Body of pancreas (tissue), 4 donors: ENCODE results near the gene SETMAR. TPM values are rescaled to one million over a fixed set of nuclear protein-coding genes. Genes with fewer than 3 reads are reported as not detected.

ENCODE experiments used
- ATAC-seq: fragments of 150-250 bp; one replicate; pipeline ENCODE4 v1.9.1; 2016
- DNase-seq, 4 donors: peaks; one replicate each; pipeline ENCODE4 v3.0.0-alpha.2; 2019
- H3K27ac ChIP-seq, 4 donors: fragments of 200-600 bp; sonication (generic); 1 replicate in 3 of 4; 2 replicates in 1 of 4; pipeline versions ENCODE4 v1.5.1 to v1.6.1; 2016 to 2019; ENCODE audit warnings: mild to moderate bottlenecking in 1 of 4, mixed read lengths in 1 of 4, moderate library complexity in 1 of 4
- H3K27me3 ChIP-seq, 2 donors: fragments of 200-600 bp; sonication (generic); one replicate each; pipeline ENCODE4 v1.6.0; 2016; ENCODE audit warnings: mild to moderate bottlenecking in 1 of 2
- H3K36me3 ChIP-seq, 2 donors: fragments of 200-600 bp; sonication (generic); replicated peaks in 1 of 2; 2 replicates each; pipeline ENCODE4 v1.5.1; 2016; ENCODE audit warnings: low read depth in 2 of 2; ENCODE audit not compliant: insufficient read depth in 1 of 2
- H3K4me1 ChIP-seq: fragments of 200-600 bp; sonication (generic); one replicate; pipeline ENCODE4 v1.6.0; 2016
- H3K4me3 ChIP-seq, 2 donors: fragments of 200-600 bp; sonication (generic); 1 replicate in 1 of 2; 2 replicates in 1 of 2; pipeline ENCODE4 v1.5.1; 2016 to 2019
- H3K9me3 ChIP-seq, 3 donors: fragments of 200-600 bp; sonication (generic); 1 replicate in 2 of 3; 2 replicates in 1 of 3; pipeline ENCODE4 v1.5.1; 2016
- POLR2A ChIP-seq, 3 donors: fragments of 450-650 bp; IDR thresholded peaks; one replicate each; pipeline ENCODE4 v1.6.1; 2016; ENCODE audit warnings: antibody characterized with exemption in 3 of 3, mild to moderate bottlenecking in 2 of 3
- WGBS, 2 donors: methylation state at CpG; one replicate each; pipeline ENCODE4 v1.1.5; 2017; 5-methylcytosine and 5-hydroxymethylcytosine counted together
- intact Hi-C: fragments of 100-400 bp; cut with DNase I; formaldehyde crosslinking; loops from one replicate; pipeline ENCODE4 v1.15.1; 2023
- total RNA-seq, 2 donors: library from RNA; depleted of rRNA; stranded (reverse); fragments of >200 nt; gene quantifications; one replicate each; pipeline ENCODE4 v1.1.0, GENCODE V29; 2016
- TF ChIP-seq, protein P1 (sequence below), 7 experiments: fragments of 450-650 bp in 4 of 7; fragments of 200-600 bp in 3 of 7; sonication (generic) in 3 of 7; IDR thresholded peaks; one replicate each; pipeline ENCODE4 v1.5.1; 2016 to 2019; ENCODE audit warnings: antibody characterized with exemption in 7 of 7

The SETMAR gene
- total RNA-seq, 2 donors from 2014 or later, result 14.5 to 27.0 TPM

DNA sequence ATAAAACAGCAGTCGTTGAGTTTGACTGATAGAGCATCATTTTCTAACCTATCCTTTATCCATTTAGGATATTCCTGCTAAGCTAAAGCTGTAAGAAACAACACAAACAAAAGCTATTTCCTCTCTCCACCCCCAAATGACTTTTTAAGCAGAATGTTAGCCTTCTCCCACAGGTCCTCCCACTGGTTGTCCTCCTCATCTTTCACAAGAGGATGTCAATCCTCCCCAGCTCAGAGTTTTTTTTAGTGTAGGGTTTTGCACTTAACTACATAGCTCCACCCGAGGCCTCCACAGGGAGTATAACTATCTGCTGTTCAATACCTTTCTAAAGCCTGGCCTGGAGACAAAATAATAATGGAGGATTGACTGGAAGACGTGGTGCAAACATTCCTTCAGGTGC, 7.8 kb downstream of the SETMAR start:
- no peak for DNase-seq
- Histone ChIP-seq H3K9me3 (no peaks in the 10 kb centered on the region), H3K4me3 (no peak overlapping the region), H3K36me3 (no peaks in the 10 kb centered on the region), H3K4me1 (peaks cover 20% of the 10 kb centered on the region), H3K27me3 (no peaks in the 10 kb centered on the region), H3K27ac (no peak overlapping the region)
- TF ChIP-seq POLR2A (IDR thresholded peaks at IDR 0.05), result no peak
- TF ChIP-seq, protein P1, sequence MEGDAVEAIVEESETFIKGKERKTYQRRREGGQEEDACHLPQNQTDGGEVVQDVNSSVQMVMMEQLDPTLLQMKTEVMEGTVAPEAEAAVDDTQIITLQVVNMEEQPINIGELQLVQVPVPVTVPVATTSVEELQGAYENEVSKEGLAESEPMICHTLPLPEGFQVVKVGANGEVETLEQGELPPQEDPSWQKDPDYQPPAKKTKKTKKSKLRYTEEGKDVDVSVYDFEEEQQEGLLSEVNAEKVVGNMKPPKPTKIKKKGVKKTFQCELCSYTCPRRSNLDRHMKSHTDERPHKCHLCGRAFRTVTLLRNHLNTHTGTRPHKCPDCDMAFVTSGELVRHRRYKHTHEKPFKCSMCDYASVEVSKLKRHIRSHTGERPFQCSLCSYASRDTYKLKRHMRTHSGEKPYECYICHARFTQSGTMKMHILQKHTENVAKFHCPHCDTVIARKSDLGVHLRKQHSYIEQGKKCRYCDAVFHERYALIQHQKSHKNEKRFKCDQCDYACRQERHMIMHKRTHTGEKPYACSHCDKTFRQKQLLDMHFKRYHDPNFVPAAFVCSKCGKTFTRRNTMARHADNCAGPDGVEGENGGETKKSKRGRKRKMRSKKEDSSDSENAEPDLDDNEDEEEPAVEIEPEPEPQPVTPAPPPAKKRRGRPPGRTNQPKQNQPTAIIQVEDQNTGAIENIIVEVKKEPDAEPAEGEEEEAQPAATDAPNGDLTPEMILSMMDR (IDR thresholded peaks at IDR 0.05), result no peak
- ATAC-seq, result no peak
- intact Hi-C loops, result no loop called here
- 48 to 76% methylated on average over 3 of the region's 3 CpGs for WGBS, 2 donors

DNA sequence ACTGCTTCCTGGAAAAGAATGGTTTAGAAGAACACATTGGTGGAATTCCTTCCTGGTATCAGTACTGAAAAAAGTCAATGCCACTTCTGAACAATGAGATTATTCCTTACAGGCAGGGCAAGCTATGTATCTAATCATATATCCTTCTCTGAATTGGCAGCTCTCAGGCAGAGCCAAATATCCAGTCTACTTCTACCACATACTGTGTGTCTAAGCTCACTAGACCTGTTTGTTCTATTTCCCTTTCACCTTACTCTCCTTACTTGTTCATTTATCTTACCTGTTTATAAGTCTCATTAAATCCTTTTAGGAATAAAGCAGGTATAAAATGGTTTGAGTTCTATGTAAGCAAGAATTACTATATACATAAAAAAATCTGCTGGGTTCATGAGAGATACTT, 8.3 kb downstream of the SETMAR start:
- H3K9me3 ChIP-seq, result no peaks in the 10 kb centered on the region

DNA sequence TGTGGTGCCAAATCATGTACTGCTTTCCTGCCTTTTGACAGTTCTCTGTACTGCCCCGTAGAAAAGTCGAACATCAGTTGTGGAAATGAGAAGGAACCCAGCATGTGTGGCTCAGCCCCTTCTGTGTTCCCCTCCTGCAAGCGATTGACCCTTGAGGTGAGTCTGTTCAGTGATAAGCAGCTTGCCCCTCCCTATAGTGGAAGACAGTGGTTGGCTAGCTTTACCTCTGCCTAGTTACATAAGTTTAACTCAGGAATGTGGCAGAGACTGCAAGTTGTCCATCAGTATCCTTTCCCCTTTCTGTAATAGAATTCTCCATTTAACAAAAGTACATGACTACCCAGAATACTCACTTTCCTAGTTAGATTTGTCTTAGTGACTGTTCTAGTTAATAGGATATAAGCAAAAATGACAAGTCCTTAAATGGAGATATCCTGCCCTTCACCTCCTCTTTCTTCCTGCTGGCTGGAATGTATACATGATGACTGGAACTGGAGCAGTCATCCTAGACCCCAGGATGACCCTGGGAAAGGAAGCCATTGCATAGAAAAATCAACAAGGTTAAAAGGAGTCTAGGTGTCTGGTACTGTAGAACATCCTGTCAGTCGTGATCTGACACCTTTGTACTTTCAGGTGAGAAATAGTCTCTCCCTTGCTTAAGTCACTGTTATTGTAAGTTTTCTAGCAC, 10.6 kb downstream of the SETMAR start:
- 87 to 90% methylated on average over 4 of the region's 4 CpGs for WGBS, 2 donors
- H3K27me3 ChIP-seq, result no peaks in the 10 kb centered on the region
- H3K9me3 ChIP-seq, result no peaks in the 10 kb centered on the region
- H3K4me3 ChIP-seq, result no peak overlapping the region
- peaks cover 8% of the 10 kb centered on the region for H3K4me1 ChIP-seq
- peaks cover 0 to 8% of the 10 kb centered on the region in 2 donors for H3K36me3 ChIP-seq
- no peak for TF ChIP-seq POLR2A (IDR thresholded peaks at IDR 0.05)
- TF ChIP-seq, protein P1 (IDR thresholded peaks at IDR 0.05), result no peak
- ATAC-seq (no peak), DNase-seq (no peak)
- no peak overlapping the region for H3K27ac ChIP-seq
- intact Hi-C loops, result no loop called here

More for the DNA sequence above, 8.3 kb downstream of the SETMAR start:
- no peak for DNase-seq
- intact Hi-C loops, result no loop called here
- peaks cover 0 to 2% of the 10 kb centered on the region in 2 donors for H3K36me3 ChIP-seq
- H3K4me3 ChIP-seq, result no peak overlapping the region
- no peak for ATAC-seq
- H3K27ac ChIP-seq, result no peak overlapping the region
- H3K4me1 ChIP-seq, result peaks cover 17% of the 10 kb centered on the region
- TF ChIP-seq POLR2A (IDR thresholded peaks at IDR 0.05), result no peak
- TF ChIP-seq, protein P1 (IDR thresholded peaks at IDR 0.05), result no peak
- no peaks in the 10 kb centered on the region for H3K27me3 ChIP-seq

DNA sequence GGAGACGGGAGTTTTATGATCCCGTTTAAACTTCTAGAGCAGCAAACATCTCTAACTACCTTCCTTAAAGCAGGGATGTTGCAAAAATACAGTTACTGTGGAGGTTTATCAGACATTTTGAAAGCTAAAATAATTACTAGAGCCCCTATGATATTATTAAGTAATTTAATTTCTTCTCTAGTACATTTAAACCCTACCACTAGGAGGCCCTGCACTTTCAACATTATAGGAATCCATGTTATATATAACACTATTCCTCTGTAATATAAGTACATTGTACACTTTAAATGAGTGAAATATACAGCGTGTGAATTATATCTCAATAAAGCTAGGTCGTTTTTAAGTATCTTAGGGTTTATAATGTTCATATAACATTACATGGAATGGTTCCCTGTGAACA, 11.5 kb downstream of the SETMAR start:
- intact Hi-C loops, result no loop called here
- Histone ChIP-seq H3K27ac (no peak overlapping the region), H3K4me1 (peaks cover 8% of the 10 kb centered on the region), H3K9me3 (no peaks in the 10 kb centered on the region), H3K4me3 (no peak overlapping the region), H3K36me3 (peaks cover 0 to 8% of the 10 kb centered on the region in 2 donors), H3K27me3 (no peaks in the 10 kb centered on the region)
- TF ChIP-seq, protein P1 (IDR thresholded peaks at IDR 0.05), result no peak
- no peak for TF ChIP-seq POLR2A (IDR thresholded peaks at IDR 0.05)
- WGBS, 2 donors, result 84 to 85% methylated on average over 4 of the region's 4 CpGs
- no peak for DNase-seq
- ATAC-seq, result no peak
